OCI-LY7 (cell line): Measurements from ENCODE around the gene PTX4. TPM values are rescaled to one million over a fixed set of nuclear protein-coding genes. Genes with fewer than 3 reads are reported as not detected.

Source experiments
- BruUV-seq: library from RNA; stranded (reverse); fragments of 400-500 nt; replicated peaks from 2 replicates; lab custom pipeline; 2021; lab: Mats Ljungman, UMichigan
- CTCF ChIA-PET: fragments of 300-600 bp; sonication (Branson Sonifier 250); formaldehyde crosslinking; loops from one replicate; lab custom pipeline; 2022; ENCODE audit warnings: antibody characterized with exemption; ENCODE audit not compliant: unreplicated experiment; lab: Charles Lee
- POLR2A ChIA-PET: fragments of 300-600 bp; sonication (Branson Sonifier 250); formaldehyde crosslinking; loops from one replicate; lab custom pipeline; 2022; ENCODE audit warnings: antibody characterized with exemption; lab: Charles Lee
- DNase-seq: peaks from one replicate; pipeline ENCODE4 v3.0.0-alpha.2; 2015; ENCODE audit warnings: low spot score
- H2AFZ ChIP-seq: fragments of 200-600 bp; sonication (generic), shearing (Covaris generic); 2 replicates; pipeline ENCODE4 v1.6.1; 2014; ENCODE audit warnings: mild to moderate bottlenecking, antibody characterized with exemption, low read length, moderate library complexity
- H3K27ac ChIP-seq: fragments of 200-600 bp; sonication (generic); 2 replicates; pipeline ENCODE4 v1.5.1; 2014; ENCODE audit warnings: mixed run types, low read depth, mild to moderate bottlenecking, moderate library complexity, low read length, inconsistent platforms; ENCODE audit not compliant: poor library complexity, severe bottlenecking
- H3K36me3 ChIP-seq: fragments of 200-600 bp; sonication (generic); 2 replicates; pipeline ENCODE4 v1.6.1; 2014; ENCODE audit warnings: mild to moderate bottlenecking, antibody characterized with exemption, low read length, moderate library complexity, mixed read lengths; ENCODE audit not compliant: insufficient read depth
- H3K4me1 ChIP-seq: fragments of 200-600 bp; sonication (generic); 2 replicates; pipeline ENCODE4 v1.5.1; 2014; ENCODE audit warnings: mild to moderate bottlenecking, low read length; ENCODE audit not compliant: insufficient read depth, poor library complexity, severe bottlenecking
- H3K4me2 ChIP-seq: fragments of 200-600 bp; sonication (generic); 2 replicates; pipeline ENCODE4 v1.6.1; 2014; ENCODE audit warnings: mild to moderate bottlenecking, low read length
- H3K4me3 ChIP-seq: fragments of 200-600 bp; sonication (generic); 2 replicates; pipeline ENCODE4 v1.5.1; 2014; ENCODE audit warnings: mild to moderate bottlenecking, low read depth, low read length; ENCODE audit not compliant: poor library complexity, severe bottlenecking
- H3K79me2 ChIP-seq: fragments of 200-600 bp; sonication (generic); 2 replicates; pipeline ENCODE4 v1.6.1; 2016; ENCODE audit warnings: low read depth, mild to moderate bottlenecking, low read length, moderate library complexity, mixed read lengths; ENCODE audit not compliant: insufficient read depth
- H3K9me2 ChIP-seq: fragments of 200-600 bp; sonication (generic); 2 replicates; pipeline ENCODE4 v1.6.1; 2016; ENCODE audit warnings: mild to moderate bottlenecking, low read length, mixed read lengths; ENCODE audit not compliant: insufficient read depth
- H3K9me3 ChIP-seq: fragments of 200-600 bp; sonication (generic); 2 replicates; pipeline ENCODE4 v1.6.1; 2014; ENCODE audit warnings: mild to moderate bottlenecking, mixed run types, low read length, mixed read lengths
- H4K20me1 ChIP-seq: fragments of 200-600 bp; sonication (generic); 2 replicates; pipeline ENCODE4 v1.6.1; 2014; ENCODE audit warnings: mild to moderate bottlenecking, antibody characterized with exemption, low read length, moderate library complexity, mixed read lengths; ENCODE audit not compliant: insufficient read depth
- CTCF ChIP-seq: fragments of 200-600 bp; sonication (generic); conservative IDR thresholded peaks from 2 replicates; pipeline ENCODE4 v1.5.1; 2014; ENCODE audit warnings: mild to moderate bottlenecking, antibody characterized with exemption, low read length, moderate library complexity, mixed read lengths
- EZH2phosphoT487 ChIP-seq: fragments of 200-600 bp; sonication (generic); IDR thresholded peaks from 2 replicates; pipeline ENCODE4 v1.6.1; 2018; ENCODE audit warnings: low read depth, borderline replicate concordance, mild to moderate bottlenecking, mixed run types, antibody characterized with exemption, low read length, moderate library complexity, mixed read lengths
- intact Hi-C: fragments of 100-400 bp; cut with micrococcal nuclease; formaldehyde crosslinking; loops from one replicate; pipeline ENCODE4 v1.10.0; 2022; ENCODE audit not compliant: unreplicated experiment
- total RNA-seq, 2 experiments: library from RNA; depleted of rRNA in 1 of 2; stranded (reverse); fragments of >200 nt in 1 of 2; shearing (Covaris generic) in 1 of 2; gene quantifications; 2 replicates each; pipeline ENCODE4 v1.2.3, GENCODE V29; 2014 to 2022

PTX4 gene
- total RNA-seq, 2 experiments from 2014 or later, result not detected

DNA sequence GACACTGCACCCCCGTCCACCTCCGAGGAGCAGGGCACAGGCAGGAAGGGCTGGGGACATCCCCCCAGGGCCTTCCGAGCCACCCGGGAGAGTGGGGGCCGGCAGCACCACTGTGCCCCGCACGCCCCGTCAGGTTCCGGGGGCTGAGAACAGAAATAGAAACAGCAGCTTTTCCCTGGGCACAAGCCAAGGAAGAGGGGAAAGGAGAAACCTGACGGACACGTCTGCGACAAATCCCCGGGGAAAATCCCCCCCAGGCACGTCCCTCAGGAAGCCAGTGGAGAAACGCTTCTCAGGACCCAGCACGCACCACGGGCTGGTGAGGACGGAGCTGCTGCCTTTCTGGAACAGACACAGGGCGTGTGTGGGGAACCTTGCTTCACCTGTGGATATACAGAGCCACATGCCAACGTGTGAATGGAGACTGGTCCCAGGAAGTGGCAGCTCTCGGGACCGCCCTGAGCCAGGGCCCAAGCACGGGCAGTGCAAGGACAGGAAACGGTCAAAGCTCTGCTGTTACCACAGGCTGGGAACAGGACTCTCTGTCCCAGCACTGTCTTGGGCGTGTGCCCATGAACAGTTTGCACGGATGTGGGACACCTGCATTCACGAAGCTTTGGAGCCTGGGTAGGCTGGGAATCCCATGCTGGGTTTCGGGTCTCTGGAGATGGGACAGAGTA lies 43.5 kb upstream of the PTX4 start:
- H3K36me3 ChIP-seq, result no peaks in the 10 kb centered on the region
- H3K4me3 ChIP-seq, result no peak overlapping the region
- no peaks in the 10 kb centered on the region for H3K79me2 ChIP-seq
- H2AFZ ChIP-seq, result no peak overlapping the region
- H3K27ac ChIP-seq, result no peak overlapping the region
- CTCF ChIA-PET, result no interaction called here
- H4K20me1 ChIP-seq, result no peaks in the 10 kb centered on the region
- no peaks in the 10 kb centered on the region for H3K9me3 ChIP-seq
- H3K4me2 ChIP-seq, result no peak overlapping the region
- H3K4me1 ChIP-seq, result no peaks in the 10 kb centered on the region
- POLR2A ChIA-PET, result no interaction called here
- intact Hi-C loops, result no loop called here
- H3K9me2 ChIP-seq, result no peaks in the 10 kb centered on the region
- BruUV-seq, result no TSS peak
- DNase-seq, result no peak
- TF ChIP-seq CTCF (no peak), EZH2phosphoT487 (no peak)

GRCh38 chr16:1531638-1531910 lies 42.8 kb upstream of the PTX4 start:
- no peaks in the 10 kb centered on the region for H3K9me3 ChIP-seq
- H3K79me2 ChIP-seq, result no peaks in the 10 kb centered on the region
- no peaks in the 10 kb centered on the region for H4K20me1 ChIP-seq
- ChIA-PET POLR2A (no interaction called here), CTCF (no interaction called here)
- H3K27ac ChIP-seq, result no peak overlapping the region
- TF ChIP-seq EZH2phosphoT487 (no peak), CTCF (no peak)
- H3K4me3 ChIP-seq, result no peak overlapping the region
- no peaks in the 10 kb centered on the region for H3K9me2 ChIP-seq
- H2AFZ ChIP-seq, result no peak overlapping the region
- H3K4me1 ChIP-seq, result no peaks in the 10 kb centered on the region
- intact Hi-C loops, result no loop called here
- H3K36me3 ChIP-seq, result no peaks in the 10 kb centered on the region
- no peak overlapping the region for H3K4me2 ChIP-seq
- no peak for DNase-seq
- BruUV-seq, result no TSS peak

DNA sequence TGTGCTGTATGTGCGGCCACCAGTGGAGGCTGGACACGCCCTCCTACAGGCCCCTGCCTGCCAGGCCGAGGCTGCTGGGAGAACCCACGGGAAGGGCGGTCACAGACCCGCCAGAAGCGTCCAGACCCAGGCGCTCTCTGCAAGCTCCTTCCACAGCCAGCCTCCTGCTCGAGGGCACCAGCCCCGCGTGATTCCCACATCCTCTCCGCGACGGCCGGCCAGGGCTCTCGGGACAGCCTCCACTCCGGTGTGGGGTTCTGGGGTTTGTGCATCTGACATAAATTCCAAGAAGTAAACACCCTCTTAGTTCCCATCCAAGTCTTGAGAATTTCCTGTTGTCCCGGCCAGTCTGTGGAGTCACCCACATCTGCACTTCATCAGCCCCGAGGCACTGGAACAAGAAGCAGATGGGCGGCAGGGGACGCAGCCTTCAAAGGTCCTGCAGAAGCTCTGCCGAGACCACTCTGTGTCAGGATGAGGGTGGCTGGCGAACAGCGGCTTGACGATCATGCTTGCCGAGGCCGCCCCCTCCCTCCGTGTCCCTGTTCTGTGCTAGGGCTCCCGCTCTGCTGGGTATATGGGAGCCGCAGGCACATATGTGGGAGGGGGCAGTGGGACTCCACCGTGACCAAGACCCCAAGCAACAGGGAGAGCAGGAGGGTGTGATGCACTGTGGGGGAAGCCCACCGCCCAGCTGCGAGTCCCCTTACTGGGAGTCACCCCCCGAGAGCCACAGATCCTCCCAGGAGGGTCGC lies 42.3 kb upstream of the PTX4 start:
- TF ChIP-seq CTCF (no peak), EZH2phosphoT487 (no peak)
- Histone ChIP-seq H3K9me3 (no peaks in the 10 kb centered on the region), H4K20me1 (no peaks in the 10 kb centered on the region), H3K9me2 (no peaks in the 10 kb centered on the region), H2AFZ (no peak overlapping the region), H3K79me2 (no peaks in the 10 kb centered on the region), H3K27ac (no peak overlapping the region), H3K4me3 (no peak overlapping the region), H3K4me2 (no peak overlapping the region), H3K36me3 (no peaks in the 10 kb centered on the region), H3K4me1 (no peaks in the 10 kb centered on the region)
- POLR2A ChIA-PET, result no interaction called here
- intact Hi-C loops, result no loop called here
- CTCF ChIA-PET, result no interaction called here
- DNase-seq, result no peak
- BruUV-seq, result no TSS peak
